Activated naive CD8-positive, alpha-beta T cell treated with anti-CD3 and anti-CD28 coated beads, Interleukin-2, amount 50 U/mL, for 16 hours (primary cell): ENCODE data around the gene SYNDIG1.

Experiments
- DNase-seq: peaks from one replicate; pipeline ENCODE4 v3.0.0-alpha.2; 2020; ENCODE audit warnings: low read depth, low spot score

Gene SYNDIG1

DNA sequence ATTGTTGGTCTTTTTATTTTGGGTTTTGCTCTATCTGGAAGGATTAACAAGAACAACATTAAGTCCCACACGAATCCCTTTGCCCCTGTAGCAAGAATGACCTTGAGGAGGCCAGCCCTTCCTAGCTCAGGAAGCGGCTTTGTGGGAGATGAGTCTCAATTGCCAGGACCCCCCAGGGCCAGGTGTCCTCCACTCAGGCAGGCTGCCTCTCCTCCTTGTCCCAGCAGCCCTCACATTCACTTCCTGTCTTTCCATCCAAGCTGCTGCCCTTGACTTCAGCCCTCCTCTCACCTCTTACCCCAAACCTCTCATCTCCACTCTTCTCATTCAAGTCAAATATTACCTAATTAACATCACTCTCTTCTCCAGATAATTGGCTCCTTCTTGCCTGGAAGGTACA, 22.6 kb upstream of the SYNDIG1 start:
- no peak for DNase-seq

DNA sequence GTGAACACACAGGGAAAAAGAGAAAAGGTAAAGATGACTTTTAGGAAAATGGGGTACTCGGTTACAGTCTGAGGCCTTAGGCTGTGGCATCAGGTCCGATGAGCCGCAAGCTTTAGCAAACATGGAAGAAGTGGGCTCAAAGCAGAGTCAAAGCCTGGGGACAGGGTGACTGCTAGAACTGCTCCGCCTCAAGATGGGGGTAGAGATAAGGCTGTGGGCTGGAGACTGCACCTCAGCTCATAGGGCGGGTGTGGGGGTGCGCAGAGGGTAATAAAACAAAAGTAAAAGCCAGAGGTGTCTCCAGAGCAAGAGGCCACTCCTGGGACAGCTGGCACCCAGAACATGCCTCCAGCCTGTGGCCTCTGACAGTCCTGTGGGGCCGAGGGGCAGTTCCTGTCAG, 21.3 kb upstream of the SYNDIG1 start:
- no peak for DNase-seq

DNA sequence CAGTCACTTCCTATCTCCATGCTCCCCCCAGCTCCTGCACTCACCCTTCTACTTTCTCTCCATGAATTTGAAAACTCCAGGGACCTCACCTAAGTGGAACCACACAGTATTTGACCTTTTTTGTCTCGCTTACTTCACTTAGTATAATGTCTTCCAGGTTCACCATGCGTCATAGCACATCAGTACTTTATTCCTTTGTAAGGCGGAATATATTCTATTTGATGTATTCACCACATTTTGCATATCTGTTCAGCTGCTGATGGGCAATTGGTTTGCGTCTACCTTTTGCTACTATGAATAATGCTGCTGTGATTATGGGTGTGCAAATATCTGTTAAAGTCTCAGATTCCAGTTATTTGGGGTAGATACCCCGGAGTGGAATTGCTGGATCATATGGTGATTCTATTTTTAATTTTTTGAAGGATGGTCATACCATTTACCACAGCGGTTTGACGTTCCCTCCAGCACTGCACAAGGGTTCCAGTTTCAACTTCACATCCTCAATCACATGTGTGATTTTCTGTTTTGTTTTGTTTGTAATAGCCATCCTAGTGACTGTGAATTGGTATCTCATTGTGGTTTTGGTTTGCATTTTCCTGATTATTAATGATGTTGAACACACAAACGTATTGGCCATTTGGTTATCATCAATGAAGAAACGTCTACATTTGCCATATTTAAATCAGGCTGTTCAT, 20.3 kb upstream of the SYNDIG1 start:
- no peak for DNase-seq

DNA sequence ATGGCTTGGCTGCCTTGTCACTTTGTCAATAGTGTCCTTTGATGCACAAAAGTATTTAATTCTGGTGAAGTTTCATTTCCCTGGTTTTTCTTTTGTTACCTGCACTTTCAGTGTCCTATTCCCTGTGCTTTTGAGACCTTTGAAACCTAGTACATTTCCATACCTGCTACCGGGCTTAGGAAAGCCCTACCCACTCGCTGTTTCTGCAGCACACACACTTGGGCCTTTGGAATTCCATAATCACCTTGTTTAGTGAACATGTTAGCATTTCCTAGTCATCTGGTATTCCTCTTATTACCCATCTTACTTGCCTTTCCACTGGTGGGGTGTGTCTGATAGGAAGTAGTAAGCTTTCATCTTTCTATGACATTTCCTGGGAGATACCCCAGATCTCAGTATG, 19.3 kb upstream of the SYNDIG1 start:
- no peak for DNase-seq

DNA sequence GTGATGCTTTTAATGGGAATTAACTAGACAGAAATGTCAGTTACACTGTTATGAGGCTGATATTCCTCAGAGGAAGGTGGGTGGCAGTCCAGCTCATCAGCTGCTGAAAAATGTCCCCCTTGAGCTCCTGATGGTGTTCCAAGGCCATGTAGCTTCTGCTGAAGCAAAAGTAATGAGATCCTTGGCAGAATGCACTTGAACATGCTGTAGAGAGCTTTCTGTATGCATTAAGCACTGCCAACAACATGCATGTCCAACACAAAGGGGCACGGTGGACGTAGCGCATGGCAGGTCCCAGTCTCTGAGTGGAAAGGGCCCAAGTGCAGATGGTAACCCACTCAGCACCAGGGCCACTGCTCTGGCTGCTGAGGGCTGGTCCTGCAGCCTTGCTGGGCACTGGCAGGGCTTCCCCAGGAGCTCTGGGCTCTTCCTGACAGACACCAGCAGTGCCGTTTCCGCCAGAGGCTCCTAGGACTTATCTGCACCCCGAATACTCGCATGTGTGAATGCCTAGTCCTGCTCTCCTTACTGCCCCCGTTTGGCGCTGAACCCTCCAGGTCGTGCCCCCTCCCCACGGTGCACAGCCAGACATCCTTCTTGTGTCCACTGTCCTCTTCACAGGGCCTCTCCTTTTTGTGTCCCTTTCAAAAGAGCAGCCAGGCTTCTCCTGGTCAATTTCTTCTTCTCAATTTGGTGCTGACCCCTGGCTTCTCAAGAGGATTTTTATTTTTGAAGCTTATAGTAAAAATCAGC, 18.6 kb upstream of the SYNDIG1 start:
- no peak for DNase-seq

DNA sequence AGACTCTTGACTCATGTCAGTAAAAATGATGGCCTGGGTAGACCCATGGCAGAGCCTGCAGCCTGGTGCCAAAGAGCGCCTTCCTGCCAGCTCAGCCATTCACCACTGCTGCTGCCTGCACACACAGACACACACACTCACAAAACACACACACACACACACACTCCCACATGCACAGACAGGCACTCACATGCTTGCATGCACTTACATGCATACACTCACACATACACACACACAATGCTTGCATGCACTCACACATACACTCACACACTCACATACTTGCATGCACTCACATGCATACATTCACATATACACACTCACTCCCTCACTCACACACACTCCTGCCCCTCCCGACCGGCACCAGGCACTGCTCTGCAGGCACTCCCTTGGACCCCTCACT, 18.0 kb upstream of the SYNDIG1 start:
- DNase-seq = no peak

DNA sequence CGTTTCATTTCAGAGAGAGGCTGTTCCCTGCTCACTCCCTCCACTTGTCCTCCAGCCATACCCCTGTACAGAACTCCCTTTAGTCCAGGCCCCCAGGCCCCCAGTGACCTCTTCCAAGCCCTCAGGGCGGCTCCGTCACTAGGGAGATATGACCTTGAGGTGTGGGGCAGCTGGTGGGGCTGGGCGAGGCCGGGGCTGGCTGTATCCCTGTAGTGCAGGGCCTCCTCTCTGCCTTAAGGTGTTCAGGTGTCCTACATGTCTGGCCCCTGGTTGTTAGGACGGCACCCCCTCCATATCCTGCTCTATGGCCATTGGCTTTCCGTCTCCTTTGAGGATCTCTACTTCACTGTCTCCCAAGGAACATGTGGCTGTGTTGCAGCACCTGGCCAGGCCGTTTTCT, 17.4 kb upstream of the SYNDIG1 start:
- no peak for DNase-seq

DNA sequence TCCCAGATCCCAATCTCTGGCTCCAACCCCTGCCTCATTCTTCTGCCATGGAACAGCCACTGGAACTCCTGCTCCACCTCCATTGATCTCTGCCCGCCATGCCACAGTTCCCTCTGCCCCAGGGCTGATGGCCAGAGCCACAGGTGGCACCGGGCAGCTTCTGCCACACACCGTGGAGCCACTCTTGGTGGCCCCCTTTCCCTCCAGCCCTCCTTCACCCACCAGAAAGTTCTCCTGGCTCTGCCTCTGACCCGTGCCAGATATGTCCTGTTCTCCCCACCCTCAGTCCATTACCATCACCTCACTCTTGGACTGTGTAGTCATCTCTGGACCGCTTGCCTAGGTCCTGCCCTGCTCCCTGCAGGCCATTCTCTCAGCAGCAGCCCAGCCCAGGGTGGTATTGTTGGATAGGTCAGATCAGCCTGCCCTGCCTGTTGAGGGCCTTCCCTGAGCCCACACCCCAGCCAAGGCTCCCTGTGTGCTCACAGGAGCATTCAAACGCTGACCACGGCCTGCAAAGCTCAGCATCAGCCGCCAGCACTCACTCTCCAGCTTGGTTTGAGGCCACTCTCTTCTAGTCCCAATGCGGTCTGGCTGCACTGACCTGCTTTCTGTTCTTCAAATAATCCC, 16.8 kb upstream of the SYNDIG1 start:
- DNase-seq = no peak

DNA sequence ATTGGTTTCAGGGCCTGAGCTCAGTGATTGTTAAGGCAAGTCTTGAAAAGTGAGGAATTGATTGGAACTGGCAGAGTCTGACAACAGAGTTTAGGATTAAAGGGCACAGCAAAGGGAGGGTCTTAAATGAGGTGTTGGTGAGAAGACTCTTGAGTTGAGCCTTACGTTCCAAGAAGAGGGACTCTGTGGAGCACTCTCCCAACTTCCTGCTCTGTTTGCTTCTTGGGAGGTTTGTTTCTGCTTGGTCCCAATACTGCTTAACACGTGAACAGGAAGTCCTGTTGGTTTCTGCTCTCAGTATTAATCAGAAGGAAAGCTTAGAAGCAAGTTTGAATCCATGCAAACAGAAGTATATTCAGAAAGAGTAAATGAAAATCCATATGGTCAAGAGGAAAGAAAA, 15.6 kb upstream of the SYNDIG1 start:
- DNase-seq = no peak

DNA sequence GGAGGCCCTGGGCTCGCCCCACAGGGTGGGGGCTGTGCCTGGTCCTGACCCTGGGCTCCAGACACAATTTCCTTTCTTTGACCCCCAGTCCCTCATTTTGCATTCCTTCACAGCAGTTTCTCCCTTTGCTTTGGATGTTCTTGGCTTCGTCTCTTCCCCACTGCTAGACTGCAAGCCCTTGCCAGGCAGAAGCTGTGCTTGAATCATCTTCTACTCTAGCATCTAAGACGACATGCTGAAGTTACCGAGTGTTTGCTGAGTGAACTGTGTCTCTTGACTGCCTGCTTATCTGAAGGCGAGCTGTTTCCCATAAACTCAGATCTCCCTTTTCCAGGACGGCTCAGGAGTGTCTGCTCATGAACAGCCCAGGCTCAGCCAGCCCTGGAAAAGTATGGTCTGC, 14.3 kb upstream of the SYNDIG1 start:
- DNase-seq = no peak

DNA sequence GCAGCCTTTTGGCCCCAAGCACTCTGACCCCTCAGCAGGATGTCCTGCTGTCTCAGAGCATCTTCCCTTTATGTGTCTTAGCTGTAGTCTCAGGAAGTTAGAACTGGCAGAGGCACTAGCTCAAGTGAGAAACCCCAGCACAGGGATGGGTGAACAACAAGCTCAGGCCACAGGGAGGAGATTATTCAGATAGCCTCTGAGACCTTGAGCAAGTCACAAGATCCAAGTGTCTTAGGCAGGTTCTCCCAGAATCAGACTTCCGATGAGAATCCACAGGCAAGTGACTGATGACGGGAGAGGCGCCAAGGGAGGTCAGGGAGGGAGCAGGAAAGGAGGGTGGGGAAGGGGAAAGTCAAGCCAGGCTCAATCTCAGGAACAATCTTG, 13.0 kb upstream of the SYNDIG1 start:
- no peak for DNase-seq

DNA sequence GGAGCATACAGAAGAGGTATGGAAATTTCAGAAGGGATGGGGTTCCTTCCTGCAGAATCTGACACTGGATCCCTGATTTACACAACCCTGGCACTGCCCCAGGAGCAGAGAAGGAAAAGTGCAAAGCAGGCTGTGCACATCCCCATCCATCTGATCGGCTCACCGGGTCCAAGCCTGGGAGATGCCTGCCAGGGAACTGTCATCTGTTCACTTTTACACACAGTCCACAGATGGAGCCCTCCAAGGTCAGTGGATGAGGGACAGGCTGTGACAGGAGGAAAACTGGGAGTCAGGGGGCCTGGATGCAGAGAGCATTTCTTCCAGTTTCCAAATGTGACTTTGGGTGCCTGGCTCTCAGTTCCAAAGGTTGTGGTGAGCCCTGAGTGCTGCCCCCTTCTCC, 11.0 kb upstream of the SYNDIG1 start:
- DNase-seq = no peak

DNA sequence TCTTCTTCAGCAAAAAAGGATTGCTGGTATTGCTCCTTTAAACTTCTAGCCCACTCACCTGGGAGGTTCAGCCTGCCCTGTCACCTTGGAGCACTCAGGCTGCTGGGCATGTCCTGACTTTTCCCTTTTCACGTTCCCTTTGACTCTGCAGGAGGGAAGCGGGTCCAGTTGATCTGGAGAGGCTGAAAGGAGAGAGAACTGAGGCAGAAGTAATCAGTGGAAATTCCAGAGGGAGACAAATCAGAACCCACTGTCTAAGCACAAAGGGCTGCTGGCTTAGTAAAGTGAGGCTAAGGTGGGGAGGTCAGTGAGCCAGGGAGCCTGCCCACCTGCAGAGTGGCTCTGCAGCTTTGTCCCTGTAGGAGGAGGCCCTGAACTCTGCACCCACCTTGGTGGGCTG, 9.7 kb upstream of the SYNDIG1 start:
- DNase-seq = no peak

DNA sequence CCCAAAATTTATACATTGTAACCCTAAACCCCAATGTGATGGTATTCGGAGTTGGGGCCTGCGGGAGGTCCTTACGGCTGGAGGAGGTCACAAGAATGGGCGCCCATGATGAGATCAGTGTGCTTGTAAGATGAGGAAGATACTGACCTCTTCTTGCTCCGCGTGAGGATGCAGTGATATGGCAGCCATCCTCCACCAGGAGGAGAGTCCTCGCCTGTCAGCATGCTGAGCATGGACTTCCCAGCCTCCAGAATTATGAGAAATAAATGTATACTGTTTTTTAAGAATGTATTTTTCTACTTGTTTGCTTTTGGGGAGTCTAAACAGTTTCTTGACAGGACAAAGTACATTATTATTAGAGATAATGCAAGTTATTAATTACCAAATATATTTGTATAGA, 8.7 kb upstream of the SYNDIG1 start:
- no peak for DNase-seq

DNA sequence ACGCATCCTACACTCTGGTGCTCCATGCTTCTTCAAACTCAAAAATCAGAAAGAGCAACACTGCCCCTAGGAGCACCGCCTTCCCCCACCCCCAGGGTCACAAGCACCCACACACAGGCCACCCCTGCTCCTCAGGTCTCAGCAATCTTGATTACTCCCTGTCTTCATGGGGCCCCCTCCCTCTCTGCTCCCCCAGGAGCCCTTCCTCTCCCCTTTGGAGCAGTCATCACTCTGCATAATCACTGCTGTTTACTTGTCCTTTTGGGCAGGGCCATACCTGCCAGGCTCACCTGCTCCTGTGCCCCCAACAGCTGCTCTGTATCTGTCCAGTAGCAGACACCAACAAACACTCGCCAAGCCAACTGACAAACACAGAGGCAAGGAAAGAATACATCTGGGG, 7.6 kb upstream of the SYNDIG1 start:
- DNase-seq = no peak

DNA sequence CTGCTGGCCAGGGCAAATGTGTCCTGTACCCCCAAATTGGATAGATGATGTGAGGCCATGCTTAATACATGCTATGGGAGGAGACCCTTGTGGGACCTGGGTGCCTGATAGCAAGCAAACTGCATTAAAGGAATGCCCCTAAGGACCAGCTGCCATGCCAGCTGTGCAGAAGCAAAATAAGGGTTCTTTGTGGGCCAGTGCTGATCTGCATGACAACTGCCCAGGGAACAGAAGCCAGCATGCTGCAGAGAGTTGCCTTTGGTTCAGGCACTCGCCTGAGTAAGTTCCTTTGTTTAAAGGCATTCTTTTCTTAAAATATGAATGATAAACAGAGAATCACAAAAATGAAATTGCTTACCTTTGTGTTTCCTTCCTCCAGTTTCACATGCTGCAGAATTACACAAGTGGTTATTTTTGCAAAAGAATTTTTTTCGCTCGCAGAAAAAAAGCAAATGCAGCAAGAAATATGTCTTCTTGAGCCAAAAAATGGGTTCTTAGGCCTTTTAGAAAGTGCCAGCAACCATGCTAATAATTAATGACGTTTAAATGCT, 6.9 kb upstream of the SYNDIG1 start:
- DNase-seq = no peak

DNA sequence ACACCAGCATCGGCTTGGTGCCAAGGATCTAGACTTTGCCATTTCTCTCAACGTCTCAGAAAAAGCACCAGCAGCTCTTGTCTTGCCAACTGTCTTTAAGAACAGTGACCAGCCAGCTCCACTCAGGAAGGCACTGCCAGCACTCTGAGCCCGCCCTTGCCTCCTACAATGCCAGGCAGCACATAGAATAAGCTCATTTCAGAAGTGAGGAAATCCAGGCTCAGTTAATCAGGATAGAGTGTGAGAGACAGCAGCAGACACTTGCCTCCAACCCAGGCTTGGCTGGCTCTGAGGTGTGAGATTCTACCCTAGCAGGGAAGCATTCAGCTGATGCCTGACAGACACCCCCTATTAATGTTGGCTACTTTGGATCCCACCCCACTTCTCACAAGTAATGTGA, 4.3 kb upstream of the SYNDIG1 start:
- DNase-seq = no peak

DNA sequence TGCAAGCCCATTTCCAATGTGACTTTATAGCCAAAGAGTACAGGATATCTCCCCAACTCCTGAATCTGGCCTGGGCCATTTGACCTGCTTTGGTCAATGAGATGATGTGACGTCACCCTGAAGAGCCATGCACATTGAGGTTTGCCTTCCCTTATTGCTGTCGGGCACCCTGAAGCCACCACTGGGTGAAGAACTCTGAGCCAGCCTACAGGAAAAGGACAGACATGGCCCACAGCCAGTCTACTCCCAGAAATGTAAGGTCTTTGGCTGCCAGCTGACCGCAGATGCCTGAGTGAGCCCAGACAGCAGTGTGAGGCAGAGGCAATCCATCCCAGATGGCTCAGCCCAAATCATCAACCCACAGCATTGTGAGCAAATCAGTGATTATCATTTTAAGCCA, 3.7 kb upstream of the SYNDIG1 start:
- no peak for DNase-seq

DNA sequence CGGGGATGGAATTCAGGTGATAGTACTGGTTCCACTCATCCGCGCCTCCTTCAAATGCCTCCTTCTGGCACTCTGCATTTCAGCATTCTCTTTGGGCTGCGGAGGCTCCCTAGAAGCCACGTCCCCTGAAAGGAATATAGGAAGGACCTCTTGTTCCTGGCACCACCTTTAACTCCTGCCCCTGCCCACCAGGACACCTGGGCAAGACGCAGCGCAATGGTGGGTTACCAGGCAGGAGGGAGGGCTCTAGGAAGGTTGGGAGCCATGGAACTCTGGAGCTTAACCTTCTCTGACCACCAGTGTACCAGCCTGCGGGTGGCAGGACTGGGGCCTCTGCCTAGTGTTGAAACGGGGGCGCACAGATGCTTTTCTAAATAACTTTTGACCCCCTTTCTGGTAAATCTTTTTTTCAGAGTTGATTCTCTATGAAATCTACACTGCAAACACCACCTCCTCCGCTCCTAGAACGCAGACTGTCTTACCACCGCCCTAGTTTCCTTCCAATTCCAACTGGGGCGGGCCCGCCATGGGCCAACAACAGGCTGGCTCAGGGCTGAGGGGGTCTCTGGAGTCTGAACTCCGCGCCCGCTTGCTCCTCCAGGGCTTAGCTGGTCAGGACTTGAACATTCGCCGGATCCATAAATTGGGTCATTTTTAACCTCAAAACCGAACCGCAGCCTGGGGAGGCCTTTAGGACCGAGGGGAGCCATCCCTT, 871 bp upstream of the SYNDIG1 start:
- no peak for DNase-seq

DNA sequence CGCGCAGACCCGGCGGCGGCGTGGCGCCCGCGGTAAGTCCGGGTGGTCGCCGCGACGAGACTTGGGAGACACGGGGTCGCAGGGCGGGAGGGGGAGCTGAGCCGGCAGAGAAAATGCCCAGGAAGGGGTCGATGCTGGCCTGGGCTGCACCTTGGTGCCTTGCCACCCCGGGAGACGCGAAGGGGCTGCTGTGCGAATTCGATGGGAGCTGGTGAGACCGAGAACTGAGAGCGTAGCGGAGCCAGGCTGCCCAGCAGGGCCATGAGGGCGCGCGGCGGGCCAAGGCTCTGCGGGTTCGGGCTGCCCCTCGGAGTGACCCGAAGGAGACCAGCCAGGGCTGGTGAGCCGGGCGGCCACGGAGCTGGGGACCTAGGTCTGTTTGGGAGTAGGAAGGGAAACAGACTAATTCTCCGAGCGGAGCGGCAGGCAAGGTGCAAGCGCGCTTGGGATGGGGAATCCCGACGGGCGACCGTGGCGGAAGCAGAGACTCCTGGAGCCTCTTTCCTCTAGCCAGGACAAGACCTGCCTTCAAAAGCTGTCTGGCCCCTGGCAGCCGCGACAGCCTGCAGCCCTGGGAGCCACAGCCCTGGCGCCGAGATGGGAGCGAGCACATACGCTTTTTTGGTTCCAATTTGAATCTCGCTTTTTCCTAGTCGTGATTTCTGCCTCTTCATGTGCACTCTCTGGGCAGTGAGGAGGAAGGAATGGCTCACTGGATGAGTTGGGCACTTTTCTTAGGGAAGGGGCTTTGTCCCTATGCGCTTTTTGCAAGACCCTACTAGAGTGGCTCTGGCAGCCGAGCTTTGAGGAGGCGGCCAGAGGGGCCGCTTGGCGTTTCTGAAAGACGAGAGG, 691 bp downstream of the SYNDIG1 start:
- no peak for DNase-seq
